Measurements from ENCODE around the gene ITGBL1.
A peak's percentile ranks its signal among the peaks of the same experiment; 100 is the strongest.

The ITGBL1 gene

GRCh38 chr13:101709952-101710351 is 257.5 kb downstream of the ITGBL1 start:
- ATAC-seq (replicated peaks), result no peak
- no peak overlapping the region for H3K4me3 Mint-ChIP-seq
- DNase-seq, result no peak
- H3K4me1 Mint-ChIP-seq, result no peaks in the 10 kb centered on the region
- H3K36me3 Mint-ChIP-seq, result no peaks in the 10 kb centered on the region
- peaks cover 0 to 4% of the 10 kb centered on the region in 2 donors for H3K27me3 Mint-ChIP-seq
- peaks cover 0 to 1% of the 10 kb centered on the region in 2 donors for H3K9me3 Mint-ChIP-seq
- no peak overlapping the region for H3K27ac Mint-ChIP-seq

- DNase-seq, result no peak
- Mint-ChIP-seq H3K4me1 (no peaks in the 10 kb centered on the region), H3K9me3 (peaks cover 0 to 1% of the 10 kb centered on the region in 2 donors), H3K27ac (no peak overlapping the region), H3K27me3 (peaks cover 0 to 4% of the 10 kb centered on the region in 2 donors), H3K36me3 (no peaks in the 10 kb centered on the region), H3K4me3 (no peak overlapping the region)
- ATAC-seq (replicated peaks), result no peak
Observed at GRCh38 chr13:101711307-101712025, 259.0 kb downstream of the ITGBL1 start.

GRCh38 chr13:101712026-101712348 is 259.5 kb downstream of the ITGBL1 start:
- ATAC-seq (replicated peaks), result no peak
- no peak overlapping the region for H3K27ac Mint-ChIP-seq
- H3K4me1 Mint-ChIP-seq, result no peaks in the 10 kb centered on the region
- no peak for DNase-seq
- peaks cover 0 to 1% of the 10 kb centered on the region in 2 donors for H3K9me3 Mint-ChIP-seq
- no peak overlapping the region for H3K4me3 Mint-ChIP-seq
- H3K27me3 Mint-ChIP-seq, result peaks cover 0 to 4% of the 10 kb centered on the region in 2 donors
- H3K36me3 Mint-ChIP-seq, result no peaks in the 10 kb centered on the region

GRCh38 chr13:101714195-101714594 is 261.7 kb downstream of the ITGBL1 start:
- Mint-ChIP-seq H3K27ac (no peak overlapping the region), H3K4me1 (no peaks in the 10 kb centered on the region), H3K9me3 (no peaks in the 10 kb centered on the region), H3K27me3 (no peaks in the 10 kb centered on the region), H3K36me3 (no peaks in the 10 kb centered on the region), H3K4me3 (no peak overlapping the region)
- ATAC-seq (replicated peaks) (no peak), DNase-seq (no peak)

GRCh38 chr13:101717353-101717752 is 264.9 kb downstream of the ITGBL1 start:
- H3K27me3 Mint-ChIP-seq, result no peaks in the 10 kb centered on the region
- ATAC-seq (replicated peaks) (no peak), DNase-seq (no peak)
- no peaks in the 10 kb centered on the region for H3K9me3 Mint-ChIP-seq
- no peak overlapping the region for H3K4me3 Mint-ChIP-seq
- H3K4me1 Mint-ChIP-seq, result no peaks in the 10 kb centered on the region
- no peak overlapping the region for H3K27ac Mint-ChIP-seq
- H3K36me3 Mint-ChIP-seq, result no peaks in the 10 kb centered on the region

GRCh38 chr13:101718496-101718895 is 266.0 kb downstream of the ITGBL1 start:
- H3K9me3 Mint-ChIP-seq, result peaks cover 0 to under 1% of the 10 kb centered on the region in 2 donors
- no peak overlapping the region for H3K4me3 Mint-ChIP-seq
- H3K36me3 Mint-ChIP-seq, result no peaks in the 10 kb centered on the region
- ATAC-seq (replicated peaks), result no peak
- no peak overlapping the region for H3K27ac Mint-ChIP-seq
- no peaks in the 10 kb centered on the region for H3K4me1 Mint-ChIP-seq
- DNase-seq, result no peak
- no peaks in the 10 kb centered on the region for H3K27me3 Mint-ChIP-seq

- ATAC-seq (replicated peaks) (no peak), DNase-seq (no peak)
- no peak overlapping the region for H3K27ac Mint-ChIP-seq
- H3K27me3 Mint-ChIP-seq, result no peaks in the 10 kb centered on the region
- H3K4me3 Mint-ChIP-seq, result no peak overlapping the region
- H3K4me1 Mint-ChIP-seq, result no peaks in the 10 kb centered on the region
- peaks cover 0 to 1% of the 10 kb centered on the region in 2 donors for H3K9me3 Mint-ChIP-seq
- H3K36me3 Mint-ChIP-seq, result no peaks in the 10 kb centered on the region
Observed at GRCh38 chr13:101726681-101727080, 274.2 kb downstream of the ITGBL1 start.

GRCh38 chr13:101727118-101727517 is 274.6 kb downstream of the ITGBL1 start:
- DNase-seq (no peak), ATAC-seq (replicated peaks) (no peak)
- Mint-ChIP-seq H3K36me3 (no peaks in the 10 kb centered on the region), H3K4me1 (no peaks in the 10 kb centered on the region), H3K9me3 (peaks cover 0 to 1% of the 10 kb centered on the region in 2 donors), H3K4me3 (no peak overlapping the region), H3K27ac (no peak overlapping the region), H3K27me3 (no peaks in the 10 kb centered on the region)

- ATAC-seq (replicated peaks), result no peak
Observed at GRCh38 chr13:101728021-101728420, 275.5 kb downstream of the ITGBL1 start.

GRCh38 chr13:101728615-101729014 is 276.1 kb downstream of the ITGBL1 start:
- no peak for ATAC-seq (replicated peaks)

More at GRCh38 chr13:101728021-101728420, 275.5 kb downstream of the ITGBL1 start:
- no peak for DNase-seq
- Mint-ChIP-seq H3K27me3 (no peaks in the 10 kb centered on the region), H3K9me3 (peaks cover 0 to 1% of the 10 kb centered on the region in 2 donors), H3K4me3 (no peak overlapping the region), H3K4me1 (no peaks in the 10 kb centered on the region), H3K36me3 (no peaks in the 10 kb centered on the region), H3K27ac (no peak overlapping the region)

GRCh38 chr13:101730420-101731000 is 278.0 kb downstream of the ITGBL1 start:
- Mint-ChIP-seq H3K4me3 (no peak overlapping the region), H3K36me3 (no peaks in the 10 kb centered on the region), H3K27ac (no peak overlapping the region), H3K27me3 (no peaks in the 10 kb centered on the region), H3K4me1 (no peaks in the 10 kb centered on the region), H3K9me3 (no peaks in the 10 kb centered on the region)
- DNase-seq (no peak), ATAC-seq (replicated peaks) (no peak)

More at GRCh38 chr13:101728615-101729014, 276.1 kb downstream of the ITGBL1 start:
- Mint-ChIP-seq H3K36me3 (no peaks in the 10 kb centered on the region), H3K27ac (no peak overlapping the region), H3K4me3 (no peak overlapping the region), H3K27me3 (no peaks in the 10 kb centered on the region), H3K4me1 (no peaks in the 10 kb centered on the region), H3K9me3 (no peaks in the 10 kb centered on the region)
- no peak for DNase-seq

- no peak for ATAC-seq (replicated peaks)
- H3K27me3 Mint-ChIP-seq, result no peaks in the 10 kb centered on the region
- no peaks in the 10 kb centered on the region for H3K9me3 Mint-ChIP-seq
- DNase-seq, result no peak
- H3K36me3 Mint-ChIP-seq, result no peaks in the 10 kb centered on the region
- H3K4me3 Mint-ChIP-seq, result no peak overlapping the region
- peaks cover 0 to 4% of the 10 kb centered on the region in 2 donors for H3K4me1 Mint-ChIP-seq
- no peak overlapping the region for H3K27ac Mint-ChIP-seq
Observed at GRCh38 chr13:101736566-101736965, 284.1 kb downstream of the ITGBL1 start.

- ATAC-seq (replicated peaks) (no peak), DNase-seq (no peak)
- Mint-ChIP-seq H3K36me3 (no peaks in the 10 kb centered on the region), H3K27me3 (no peaks in the 10 kb centered on the region), H3K27ac (no peak overlapping the region), H3K4me1 (peaks cover 0 to 4% of the 10 kb centered on the region in 2 donors), H3K9me3 (no peaks in the 10 kb centered on the region), H3K4me3 (no peak overlapping the region)
Observed at GRCh38 chr13:101738336-101738735, 285.9 kb downstream of the ITGBL1 start.

GRCh38 chr13:101739382-101740178 is 287.1 kb downstream of the ITGBL1 start:
- peak; percentile 71 to 72 for ATAC-seq (replicated peaks)

GRCh38 chr13:101746513-101746912 is 294.0 kb downstream of the ITGBL1 start:
- DNase-seq (no peak), ATAC-seq (replicated peaks) (no peak)
- no peaks in the 10 kb centered on the region for H3K4me1 Mint-ChIP-seq
- H3K27me3 Mint-ChIP-seq, result peaks cover 0 to 3% of the 10 kb centered on the region in 2 donors
- no peaks in the 10 kb centered on the region for H3K36me3 Mint-ChIP-seq
- H3K9me3 Mint-ChIP-seq, result no peaks in the 10 kb centered on the region
- H3K27ac Mint-ChIP-seq, result no peak overlapping the region
- no peak overlapping the region for H3K4me3 Mint-ChIP-seq

More at GRCh38 chr13:101739382-101740178, 287.1 kb downstream of the ITGBL1 start:
- DNase-seq, result no peak
- Mint-ChIP-seq H3K27ac (no peak overlapping the region), H3K27me3 (no peaks in the 10 kb centered on the region), H3K4me3 (no peak overlapping the region), H3K4me1 (peaks cover 0 to 4% of the 10 kb centered on the region in 2 donors), H3K36me3 (no peaks in the 10 kb centered on the region), H3K9me3 (no peaks in the 10 kb centered on the region)
